ENCODE results near the gene NME3.

NME3 gene

GRCh38 chr16:1763521-1764511 lies 7.5 kb downstream of the NME3 start:
- no peaks in the 10 kb centered on the region for H3K9me3 ChIP-seq (replicated peaks in 1 of 11)
- no peak for TF ChIP-seq Cebpa-rat (IDR thresholded peaks at IDR 0.05)
- H3K27ac ChIP-seq: peak overlapping the region in 3 of 11 experiments; percentile 59 to 69 (median 60); a peak in 5 of 22 replicates
- peak overlapping the region in 5 of 11 experiments; percentile 22 to 61 (median 58); a peak in 7 of 22 replicates for H3K9ac ChIP-seq
- peaks cover 67 to 96% (median 77%) of the 10 kb centered on the region in 11 experiments for H3K36me3 ChIP-seq
- peaks cover 9 to 50% (median 38%) of the 10 kb centered on the region in 10 experiments; a peak in 19 of 20 replicates for H3K4me1 ChIP-seq
- H3K27me3 ChIP-seq: peaks cover 0 to 6% (median 0%) of the 10 kb centered on the region in 11 experiments; a peak in 1 of 22 replicates
- peaks cover 17 to 99% (median 59%) of the 10 kb centered on the region in 11 experiments; a peak in 21 of 22 replicates for H4K20me1 ChIP-seq
- H3K4me3 ChIP-seq: peak overlapping the region in 1 of 10 experiments; percentile 18; a peak in 2 of 20 replicates
- peak overlapping the region in 9 of 11 experiments; percentile 66 to 97 (median 88); a peak in 18 of 22 replicates for H3K4me2 ChIP-seq

- peak overlapping the region in 8 of 11 experiments; percentile 21 to 61 (median 46); a peak in 14 of 22 replicates for H3K9ac ChIP-seq
- peaks cover 67 to 96% (median 75%) of the 10 kb centered on the region in 11 experiments for H3K36me3 ChIP-seq
- peaks cover 9 to 50% (median 38%) of the 10 kb centered on the region in 10 experiments; a peak in 19 of 20 replicates for H3K4me1 ChIP-seq
- TF ChIP-seq Cebpa-rat (IDR thresholded peaks at IDR 0.05): no peak
- peak overlapping the region in 6 of 11 experiments; percentile 33 to 69 (median 53); a peak in 11 of 22 replicates for H3K27ac ChIP-seq
- H4K20me1 ChIP-seq: peaks cover 17 to 99% (median 57%) of the 10 kb centered on the region in 11 experiments; a peak in 21 of 22 replicates
- H3K4me3 ChIP-seq: peak overlapping the region in 5 of 10 experiments; percentile 18 to 50 (median 30); a peak in 5 of 20 replicates
- H3K9me3 ChIP-seq (replicated peaks in 1 of 11): no peaks in the 10 kb centered on the region
- peaks cover 0 to 6% (median 0%) of the 10 kb centered on the region in 11 experiments; a peak in 1 of 22 replicates for H3K27me3 ChIP-seq
- H3K4me2 ChIP-seq: peak overlapping the region in 10 of 11 experiments; percentile 35 to 97 (median 88); a peak in 20 of 22 replicates
These were observed 8.3 kb downstream of the NME3 start for GRCh38 chr16:1762879-1763520.

- Histone ChIP-seq H3K4me3 (peak overlapping the region in 4 of 10 experiments; percentile 18 to 50 (median 33); a peak in 5 of 20 replicates), H3K4me2 (peak overlapping the region; percentile 31 to 97 (median 88)), H3K9me3 (replicated peaks in 1 of 11) (no peaks in the 10 kb centered on the region), H3K36me3 (peaks cover 66 to 96% (median 75%) of the 10 kb centered on the region in 11 experiments), H3K4me1 (peaks cover 9 to 50% (median 41%) of the 10 kb centered on the region in 10 experiments; a peak in 19 of 20 replicates), H3K9ac (peak overlapping the region in 8 of 11 experiments; percentile 21 to 61 (median 46); a peak in 15 of 22 replicates), H3K27ac (peak overlapping the region in 6 of 11 experiments; percentile 33 to 69 (median 53); a peak in 10 of 22 replicates), H4K20me1 (peaks cover 17 to 99% (median 64%) of the 10 kb centered on the region in 11 experiments; a peak in 21 of 22 replicates), H3K27me3 (peaks cover 0 to 6% (median 0%) of the 10 kb centered on the region in 11 experiments; a peak in 1 of 22 replicates)
- no peak for TF ChIP-seq Cebpa-rat (IDR thresholded peaks at IDR 0.05)
These were observed 9.0 kb downstream of the NME3 start for GRCh38 chr16:1762196-1762878.

- Histone ChIP-seq H3K27ac (peak overlapping the region in 3 of 11 experiments; percentile 59 to 69 (median 60); a peak in 3 of 22 replicates), H3K4me3 (peak overlapping the region in 3 of 10 experiments; percentile 18 to 50 (median 36); a peak in 3 of 20 replicates), H3K4me1 (peaks cover 9 to 53% (median 47%) of the 10 kb centered on the region in 10 experiments; a peak in 19 of 20 replicates), H3K36me3 (peaks cover 60 to 96% (median 75%) of the 10 kb centered on the region in 11 experiments), H4K20me1 (peaks cover 17 to 99% (median 66%) of the 10 kb centered on the region in 11 experiments; a peak in 21 of 22 replicates), H3K9me3 (replicated peaks in 1 of 11) (no peaks in the 10 kb centered on the region), H3K9ac (peak overlapping the region in 6 of 11 experiments; percentile 37 to 61 (median 56); a peak in 11 of 22 replicates), H3K27me3 (peaks cover 0 to 6% (median 0%) of the 10 kb centered on the region in 11 experiments; a peak in 1 of 22 replicates), H3K4me2 (peak overlapping the region; percentile 31 to 97 (median 88); a peak in 21 of 22 replicates)
- no peak for TF ChIP-seq Cebpa-rat (IDR thresholded peaks at IDR 0.05)
These were observed 9.6 kb downstream of the NME3 start for GRCh38 chr16:1761751-1762150.

GRCh38 chr16:1760911-1761310 lies 10.4 kb downstream of the NME3 start:
- Histone ChIP-seq H3K4me2 (peak overlapping the region in 7 of 11 experiments; percentile 29 to 97 (median 78); a peak in 13 of 22 replicates), H3K36me3 (peaks cover 58 to 96% (median 72%) of the 10 kb centered on the region in 11 experiments)

GRCh38 chr16:1759511-1759910 lies 11.8 kb downstream of the NME3 start:
- Histone ChIP-seq H3K4me3 (no peak overlapping the region), H3K9ac (0 out of 22 replicates have a peak overlapping the region, but pooled peaks of 1 of the 11 experiments have one; percentile 6), H3K36me3 (peaks cover 55 to 96% (median 72%) of the 10 kb centered on the region in 11 experiments), H3K4me1 (peaks cover 9 to 58% (median 48%) of the 10 kb centered on the region in 10 experiments; a peak in 19 of 20 replicates), H3K27ac (no peak overlapping the region), H4K20me1 (peaks cover 17 to 98% (median 67%) of the 10 kb centered on the region in 11 experiments; a peak in 21 of 22 replicates), H3K4me2 (no peak overlapping the region), H3K27me3 (peaks cover 0 to 6% (median 0%) of the 10 kb centered on the region in 11 experiments; a peak in 1 of 22 replicates), H3K9me3 (replicated peaks in 1 of 11) (no peaks in the 10 kb centered on the region)
- TF ChIP-seq Cebpa-rat (IDR thresholded peaks at IDR 0.05): no peak

More at GRCh38 chr16:1760911-1761310, 10.4 kb downstream of the NME3 start:
- no peak for TF ChIP-seq Cebpa-rat (IDR thresholded peaks at IDR 0.05)
- Histone ChIP-seq H4K20me1 (peaks cover 17 to 99% (median 65%) of the 10 kb centered on the region in 11 experiments; a peak in 21 of 22 replicates), H3K9ac (peak overlapping the region in 1 of 11 experiments; percentile 37; a peak in 1 of 22 replicates), H3K4me3 (no peak overlapping the region), H3K9me3 (replicated peaks in 1 of 11) (no peaks in the 10 kb centered on the region), H3K27me3 (peaks cover 0 to 6% (median 0%) of the 10 kb centered on the region in 11 experiments; a peak in 1 of 22 replicates), H3K4me1 (peaks cover 9 to 58% (median 48%) of the 10 kb centered on the region in 10 experiments; a peak in 19 of 20 replicates), H3K27ac (no peak overlapping the region)

- Histone ChIP-seq H3K36me3 (peaks cover 55 to 96% (median 72%) of the 10 kb centered on the region in 11 experiments), H3K4me3 (no peak overlapping the region), H3K4me2 (no peak overlapping the region), H4K20me1 (peaks cover 17 to 98% (median 62%) of the 10 kb centered on the region in 11 experiments; a peak in 21 of 22 replicates), H3K9ac (no peak overlapping the region), H3K27me3 (peaks cover 0 to 6% (median 0%) of the 10 kb centered on the region in 11 experiments; a peak in 1 of 22 replicates), H3K4me1 (peaks cover 9 to 54% (median 44%) of the 10 kb centered on the region in 10 experiments; a peak in 19 of 20 replicates), H3K9me3 (replicated peaks in 1 of 11) (no peaks in the 10 kb centered on the region), H3K27ac (no peak overlapping the region)
- no peak for TF ChIP-seq Cebpa-rat (IDR thresholded peaks at IDR 0.05)
These were observed 12.4 kb downstream of the NME3 start for GRCh38 chr16:1758923-1759322.

Data from BLaER1 treated with 17β-estradiol and CSF1 and Interleukin-3, amounts not matched to agents 10 nM and 100 nM (cell line).